ENCODE data around the gene PTPRM. TPM values are rescaled to one million over a fixed set of nuclear protein-coding genes. Genes with fewer than 3 reads are reported as not detected.

PTPRM gene
- total and polyA plus RNA-seq, 2 of the 8 experiments (the other 6 are each of a cell fraction or from before 2014, with no cell fraction given) = 4.1 to 7.0 TPM

DNA sequence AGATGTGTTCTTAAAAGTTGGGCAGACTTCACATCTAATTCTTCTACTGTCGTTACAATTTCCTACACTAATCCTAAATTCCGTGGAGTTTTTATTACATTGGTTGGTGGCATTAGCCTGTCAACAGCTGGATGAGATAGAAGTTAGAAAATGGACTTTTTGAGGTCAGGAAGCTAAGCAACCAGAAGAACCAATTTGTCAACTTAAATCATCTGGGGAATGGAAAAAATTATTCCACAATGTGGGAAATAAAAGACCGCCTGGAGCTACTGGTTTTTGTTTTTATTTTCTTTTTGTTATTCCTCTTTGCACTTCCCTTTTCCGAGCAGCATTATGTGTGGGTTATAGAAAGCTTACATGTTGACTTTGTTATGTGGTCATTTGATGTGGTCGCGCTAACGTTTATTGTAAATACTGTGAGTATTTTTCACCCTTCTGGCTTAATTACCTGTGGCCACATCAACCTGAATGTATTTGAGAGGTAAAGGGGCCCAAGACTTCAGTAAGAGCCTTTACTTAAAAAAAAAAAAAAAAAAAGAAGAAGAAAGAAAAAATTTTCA is 75.3 kb downstream of the PTPRM start:
- CTCF ChIA-PET (ENCODE audit: partially characterized antibody) = no interaction called here
- no peak for TF ChIP-seq JUN (IDR thresholded peaks at IDR 0.05; ENCODE audit: low read depth, low read length)
- no peak for TF ChIP-seq BRCA1 (IDR thresholded peaks at IDR 0.05; ENCODE audit: low read depth, low read length)
- TF ChIP-seq YY1 (IDR thresholded peaks at IDR 0.05; ENCODE audit: low read depth, low read length) = no peak
- TF ChIP-seq RBBP5 (IDR thresholded peaks at IDR 0.05; ENCODE audit: borderline replicate concordance, low read depth, low read length) = no peak
- TF ChIP-seq TBP (IDR thresholded peaks at IDR 0.05; ENCODE audit: low read depth, low read length) = no peak
- no peak for TF ChIP-seq CTBP2 (IDR thresholded peaks at IDR 0.05; ENCODE audit: borderline replicate concordance, insufficient read depth, insufficient read length, low read length)
- no peak for TF ChIP-seq EZH2 (IDR thresholded peaks at IDR 0.05; ENCODE audit: low read depth, low read length, severe bottlenecking)
- no peak for TF ChIP-seq POU5F1 (IDR thresholded peaks at IDR 0.05; ENCODE audit: low read depth, low read length)
- no peak for TF ChIP-seq CREB1 (IDR thresholded peaks at IDR 0.05)
- TF ChIP-seq SUZ12 (IDR thresholded peaks at IDR 0.05; ENCODE audit: low read length) = no peak
- TF ChIP-seq PHF8 (conservative IDR thresholded peaks at IDR 0.05; ENCODE audit: low read depth, low read length) = no peak
- TF ChIP-seq FOSL1 (IDR thresholded peaks at IDR 0.05; ENCODE audit: insufficient read depth, low read depth, low read length) = no peak
- TF ChIP-seq RAD21 (IDR thresholded peaks at IDR 0.05 in 1 of 2, conservative IDR thresholded peaks at IDR 0.05 in 1 of 2; ENCODE audit: low read depth in 2 of 2, low read length in 2 of 2) = no peak
- no peak for TF ChIP-seq KDM4A (IDR thresholded peaks at IDR 0.05; ENCODE audit: low read depth, low read length, severe bottlenecking)

More for the DNA sequence above, 75.3 kb downstream of the PTPRM start:
- H3K27ac ChIP-seq (ENCODE audit: low read depth, low read length) = no peak overlapping the region
- POLR2A ChIA-PET (ENCODE audit: partially characterized antibody) = no interaction called here
- H3K4me1 ChIP-seq (replicated peaks in 1 of 4; ENCODE audit: control insufficient read depth in 3 of 4, insufficient read depth in 4 of 4, low read length in 3 of 4) = peaks cover 3 to 10% (median 6%) of the 10 kb centered on the region in 4 experiments; a peak in 3 of 7 replicates
- no peak overlapping the region for H4K8ac ChIP-seq (ENCODE audit: extremely low read depth, insufficient read depth, low read length)
- no peak overlapping the region for H3K4me2 ChIP-seq (ENCODE audit: insufficient read depth in 1 of 2, low read depth in 2 of 2, low read length in 2 of 2)
- no peak overlapping the region for H3K14ac ChIP-seq (ENCODE audit: insufficient read length)
- H3K36me3 ChIP-seq (ENCODE audit: control insufficient read depth in 2 of 4, insufficient read depth in 4 of 4, low read length in 3 of 4) = no peaks in the 10 kb centered on the region
- H4K5ac ChIP-seq (ENCODE audit: insufficient read length, low read depth, low read length) = no peak overlapping the region
- no peak overlapping the region for H2BK12ac ChIP-seq (ENCODE audit: low read depth, low read length)
- no peak overlapping the region for H3K4ac ChIP-seq (replicated peaks; ENCODE audit: insufficient read length, low read depth, low read length)
- no peak overlapping the region for H2BK5ac ChIP-seq (ENCODE audit: low read depth, low read length)
- 86% methylated on average over 7 of the region's 7 CpGs; no CpG with 5 or more reads in 1 of the 2 experiments for WGBS, 2 experiments (ENCODE audit: extremely low coverage in 1 of 2, insufficient coverage in 1 of 2, insufficient read length in 1 of 2, insufficient replicate concordance in 2 of 2, low coverage in 1 of 2, low lambda C conversion rate in 2 of 2, missing lambda C conversion rate in 1 of 2)
- H3K9me3 ChIP-seq (ENCODE audit: insufficient read depth in 2 of 2, low read depth in 1 of 2, low read length in 1 of 2) = no peaks in the 10 kb centered on the region
- no peaks in the 10 kb centered on the region for H3K79me2 ChIP-seq (ENCODE audit: control insufficient read depth in 1 of 2, insufficient read depth in 2 of 2, low read length in 2 of 2)
- no peak overlapping the region for H3K18ac ChIP-seq (ENCODE audit: extremely low read depth, low read length)
- H2BK20ac ChIP-seq (ENCODE audit: low read length) = no peak overlapping the region
- FAIRE-seq = no peak
- no peak overlapping the region for H3K56ac ChIP-seq (replicated peaks; ENCODE audit: insufficient read length, low read depth, low read length)
- DNase-seq (ENCODE audit: low read depth in 1 of 2, low spot score in 2 of 2) = no peak
- H2BK120ac ChIP-seq (replicated peaks; ENCODE audit: low read depth, low read length) = no peak overlapping the region
- H4K20me1 ChIP-seq (replicated peaks in 1 of 2; ENCODE audit: control insufficient read depth in 1 of 2, insufficient read depth in 2 of 2, low read length in 2 of 2) = no peaks in the 10 kb centered on the region
- H3K27me3 ChIP-seq (replicated peaks in 1 of 4; ENCODE audit: control insufficient read depth in 3 of 4, extremely low read depth in 1 of 4, insufficient read depth in 3 of 4, low read length in 3 of 4) = no peaks in the 10 kb centered on the region
- no peak overlapping the region for H3K9ac ChIP-seq (replicated peaks in 1 of 4; ENCODE audit: extremely low read depth in 1 of 4, low read depth in 3 of 4, low read length in 3 of 4)
- H2AK5ac ChIP-seq (ENCODE audit: low read depth, low read length) = no peak overlapping the region
- no peak overlapping the region for H2AFZ ChIP-seq (ENCODE audit: low read length)
- no peak overlapping the region for H3K23ac ChIP-seq (ENCODE audit: insufficient read length)
- no peaks in the 10 kb centered on the region for H3K79me1 ChIP-seq (ENCODE audit: low read depth, low read length)
- H2BK15ac ChIP-seq (ENCODE audit: low read length) = no peak overlapping the region
- no peak overlapping the region for H4K91ac ChIP-seq (replicated peaks; ENCODE audit: insufficient read length, low read length)
- H3K23me2 ChIP-seq (ENCODE audit: low read depth, low read length) = no peaks in the 10 kb centered on the region
- no peak overlapping the region for H3K4me3 ChIP-seq (ENCODE audit: extremely low read depth in 1 of 4, insufficient read depth in 2 of 4, low read depth in 3 of 4, low read length in 4 of 4)
